HG03354 (cell line): Measurements from ENCODE around the gene ASIC3.

ENCODE experiments used
- ATAC-seq: cut with Tn5 transposase; IDR thresholded peaks from one replicate; pipeline ENCODE4 v1.9.1; 2021; ENCODE audit warnings: mild to moderate bottlenecking; ENCODE audit not compliant: unreplicated experiment, poor library complexity, severe bottlenecking

The ASIC3 gene

GRCh38 chr7:151082141-151083070 lies 34.1 kb downstream of the ASIC3 start:
- ATAC-seq: no peak

GRCh38 chr7:151083071-151083823 lies 34.9 kb downstream of the ASIC3 start, which contains the start of gene TMUB1:
Gene TMUB1 (minus strand): TSS chr7:151083493. CDS start chr7:151082563, 930 bp downstream.
- ATAC-seq: peak; percentile 55

GRCh38 chr7:151083824-151084160 lies 35.5 kb downstream of the ASIC3 start:
- ATAC-seq: no peak

- ATAC-seq: no peak
Observed at GRCh38 chr7:151085329-151085690, 37.0 kb downstream of the ASIC3 start.

- peak; percentile 46 for ATAC-seq
Observed at GRCh38 chr7:151085691-151086620, 37.6 kb downstream of the ASIC3 start, which contains the start of gene AGAP3. Gene AGAP3 (plus strand): TSS chr7:151086475. CDS start chr7:151086742, 267 bp downstream.

GRCh38 chr7:151086802-151087244 lies 38.5 kb downstream of the ASIC3 start:
- no peak for ATAC-seq

- peak; percentile 14 for ATAC-seq
Observed at GRCh38 chr7:151087245-151088018, 39.1 kb downstream of the ASIC3 start.

- ATAC-seq: no peak
Observed at GRCh38 chr7:151088019-151088855, 39.9 kb downstream of the ASIC3 start.

GRCh38 chr7:151088856-151089699 lies 40.7 kb downstream of the ASIC3 start:
- ATAC-seq: no peak

GRCh38 chr7:151089893-151090730 lies 41.8 kb downstream of the ASIC3 start:
- ATAC-seq: no peak

- no peak for ATAC-seq
Observed at GRCh38 chr7:151091003-151091402, 42.7 kb downstream of the ASIC3 start.

- ATAC-seq: no peak
Observed at GRCh38 chr7:151091431-151091830, 43.1 kb downstream of the ASIC3 start.

GRCh38 chr7:151091988-151092387 lies 43.7 kb downstream of the ASIC3 start:
- no peak for ATAC-seq

GRCh38 chr7:151093748-151094147 lies 45.4 kb downstream of the ASIC3 start:
- no peak for ATAC-seq

GRCh38 chr7:151094675-151095074 lies 46.3 kb downstream of the ASIC3 start:
- ATAC-seq: no peak

GRCh38 chr7:151095123-151095797 lies 46.9 kb downstream of the ASIC3 start:
- no peak for ATAC-seq
